Measurements from ENCODE around the gene DNASE1L2. TPM values are rescaled to one million over a fixed set of nuclear protein-coding genes. Genes with fewer than 3 reads are reported as not detected.

DNASE1L2 gene
- total RNA-seq, 3 donors from 2014 or later: 0.87 to 1.9 (median 1.1) TPM

GRCh38 chr16:2280461-2280860 lies 44.2 kb downstream of the DNASE1L2 start:
- Histone ChIP-seq H3K9me3 (no peaks in the 10 kb centered on the region), H3K4me1 (ENCODE audit: low read depth) (no peaks in the 10 kb centered on the region), H3K36me3 (ENCODE audit: low read depth) (no peaks in the 10 kb centered on the region), H3K4me3 (no peak overlapping the region)
- TF ChIP-seq, protein P1, sequence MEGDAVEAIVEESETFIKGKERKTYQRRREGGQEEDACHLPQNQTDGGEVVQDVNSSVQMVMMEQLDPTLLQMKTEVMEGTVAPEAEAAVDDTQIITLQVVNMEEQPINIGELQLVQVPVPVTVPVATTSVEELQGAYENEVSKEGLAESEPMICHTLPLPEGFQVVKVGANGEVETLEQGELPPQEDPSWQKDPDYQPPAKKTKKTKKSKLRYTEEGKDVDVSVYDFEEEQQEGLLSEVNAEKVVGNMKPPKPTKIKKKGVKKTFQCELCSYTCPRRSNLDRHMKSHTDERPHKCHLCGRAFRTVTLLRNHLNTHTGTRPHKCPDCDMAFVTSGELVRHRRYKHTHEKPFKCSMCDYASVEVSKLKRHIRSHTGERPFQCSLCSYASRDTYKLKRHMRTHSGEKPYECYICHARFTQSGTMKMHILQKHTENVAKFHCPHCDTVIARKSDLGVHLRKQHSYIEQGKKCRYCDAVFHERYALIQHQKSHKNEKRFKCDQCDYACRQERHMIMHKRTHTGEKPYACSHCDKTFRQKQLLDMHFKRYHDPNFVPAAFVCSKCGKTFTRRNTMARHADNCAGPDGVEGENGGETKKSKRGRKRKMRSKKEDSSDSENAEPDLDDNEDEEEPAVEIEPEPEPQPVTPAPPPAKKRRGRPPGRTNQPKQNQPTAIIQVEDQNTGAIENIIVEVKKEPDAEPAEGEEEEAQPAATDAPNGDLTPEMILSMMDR (IDR thresholded peaks at IDR 0.05): no peak
- intact Hi-C loops (cut with DNase I, micrococcal nuclease): no loop called here
- DNase-seq (no peak), ATAC-seq (no peak)

DNA sequence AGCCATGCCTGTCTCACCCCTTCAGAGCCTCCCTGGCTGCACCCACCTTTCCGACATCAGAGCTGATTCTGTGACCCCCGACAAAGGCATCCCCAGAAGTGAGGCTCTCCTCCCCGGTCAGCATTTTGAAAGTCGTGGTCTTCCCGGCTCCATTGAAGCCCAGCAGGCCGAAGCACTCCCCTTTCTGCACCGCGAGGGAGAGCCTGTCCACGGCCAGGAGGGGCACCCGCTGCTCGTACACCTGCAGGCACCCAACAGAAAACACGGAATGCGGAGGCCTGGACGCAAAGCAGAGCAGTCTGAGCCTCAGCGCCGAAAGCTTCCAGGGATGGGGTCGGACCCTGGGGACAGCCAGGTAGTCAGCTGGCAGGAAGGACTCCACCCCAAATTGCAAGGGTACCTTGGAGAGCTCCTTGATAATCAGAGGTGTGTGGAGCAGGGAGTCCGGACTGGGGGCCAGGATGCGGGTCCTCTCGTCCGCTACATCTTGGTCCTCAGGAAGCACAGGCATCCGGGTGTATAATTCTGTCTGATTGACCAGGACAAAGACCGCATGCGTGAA lies 44.8 kb downstream of the DNASE1L2 start:
- H3K9me3 ChIP-seq: no peaks in the 10 kb centered on the region
- H3K4me1 ChIP-seq (ENCODE audit: low read depth): no peaks in the 10 kb centered on the region
- no peak overlapping the region for H3K4me3 ChIP-seq
- H3K36me3 ChIP-seq (ENCODE audit: low read depth): no peaks in the 10 kb centered on the region
- intact Hi-C loops (cut with DNase I, micrococcal nuclease): no loop called here
- ATAC-seq (no peak), DNase-seq (no peak)
- TF ChIP-seq, protein P1 (IDR thresholded peaks at IDR 0.05): no peak

GRCh38 chr16:2282262-2282661 lies 46.0 kb downstream of the DNASE1L2 start:
- H3K4me1 ChIP-seq (ENCODE audit: low read depth): no peaks in the 10 kb centered on the region
- intact Hi-C loops (cut with DNase I, micrococcal nuclease): no loop called here
- H3K4me3 ChIP-seq: no peak overlapping the region
- ATAC-seq (no peak), DNase-seq (no peak)
- H3K9me3 ChIP-seq: no peaks in the 10 kb centered on the region
- no peaks in the 10 kb centered on the region for H3K36me3 ChIP-seq (ENCODE audit: low read depth)
- TF ChIP-seq, protein P1 (IDR thresholded peaks at IDR 0.05): no peak

DNA sequence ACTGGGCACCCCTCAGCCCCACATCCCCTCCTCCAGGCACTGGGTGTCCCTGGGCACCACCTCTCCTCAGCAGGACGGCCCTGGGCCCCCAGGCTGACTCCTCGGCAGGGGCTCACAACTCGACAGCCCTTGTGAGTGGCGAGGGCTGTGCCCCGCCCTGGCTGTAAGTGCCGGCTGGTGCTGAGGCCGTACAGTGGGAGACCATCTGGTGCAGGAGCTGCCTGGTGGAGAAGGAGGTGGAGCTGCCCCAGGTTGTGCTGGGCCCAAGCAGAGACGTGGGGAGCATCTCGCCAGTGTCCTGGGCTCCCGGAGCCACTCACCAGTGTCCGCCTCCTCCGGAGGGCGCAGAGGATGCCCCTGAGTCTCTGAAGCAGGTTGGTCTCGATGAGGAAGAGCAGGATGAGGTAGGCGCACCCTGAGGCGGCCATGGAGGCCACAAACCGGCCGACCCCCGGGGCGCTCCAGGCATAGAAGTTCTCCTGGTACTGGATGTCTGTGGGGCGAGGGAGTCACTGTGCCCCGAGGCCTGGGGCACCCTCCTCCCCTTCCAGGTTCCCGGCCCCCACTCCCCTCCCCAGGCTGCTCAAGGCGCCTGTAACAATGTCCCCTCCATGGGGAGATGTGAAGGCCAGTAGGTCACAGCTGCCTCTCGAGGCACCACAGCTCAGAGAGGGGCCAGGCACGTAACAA lies 46.8 kb downstream of the DNASE1L2 start:
- TF ChIP-seq, protein P1 (IDR thresholded peaks at IDR 0.05): no peak
- ATAC-seq (no peak), DNase-seq (no peak)
- H3K4me1 ChIP-seq (ENCODE audit: low read depth): no peaks in the 10 kb centered on the region
- no peaks in the 10 kb centered on the region for H3K9me3 ChIP-seq
- intact Hi-C loops (cut with DNase I, micrococcal nuclease): no loop called here
- H3K36me3 ChIP-seq (ENCODE audit: low read depth): no peaks in the 10 kb centered on the region
- no peak overlapping the region for H3K4me3 ChIP-seq

- TF ChIP-seq, protein P1 (IDR thresholded peaks at IDR 0.05): no peak
- ATAC-seq: no peak
- intact Hi-C loops (cut with DNase I, micrococcal nuclease): no loop called here
- Histone ChIP-seq H3K9me3 (no peaks in the 10 kb centered on the region), H3K4me3 (no peak overlapping the region), H3K4me1 (ENCODE audit: low read depth) (no peaks in the 10 kb centered on the region), H3K36me3 (ENCODE audit: low read depth) (no peaks in the 10 kb centered on the region)
- DNase-seq: no peak
Measured at GRCh38 chr16:2284001-2284770, 47.9 kb downstream of the DNASE1L2 start.

Data from mucosa of descending colon (tissue), 3 donors.